Raji (cell line): Measurements from ENCODE around the gene RTP3.

Source experiments
- POLR2A ChIP-seq: IDR thresholded peaks from 2 replicates; pipeline ENCODE4 v1.6.1; 2011; ENCODE audit warnings: low read depth, low read length, control low read depth; ENCODE audit not compliant: insufficient read depth

The RTP3 gene

DNA sequence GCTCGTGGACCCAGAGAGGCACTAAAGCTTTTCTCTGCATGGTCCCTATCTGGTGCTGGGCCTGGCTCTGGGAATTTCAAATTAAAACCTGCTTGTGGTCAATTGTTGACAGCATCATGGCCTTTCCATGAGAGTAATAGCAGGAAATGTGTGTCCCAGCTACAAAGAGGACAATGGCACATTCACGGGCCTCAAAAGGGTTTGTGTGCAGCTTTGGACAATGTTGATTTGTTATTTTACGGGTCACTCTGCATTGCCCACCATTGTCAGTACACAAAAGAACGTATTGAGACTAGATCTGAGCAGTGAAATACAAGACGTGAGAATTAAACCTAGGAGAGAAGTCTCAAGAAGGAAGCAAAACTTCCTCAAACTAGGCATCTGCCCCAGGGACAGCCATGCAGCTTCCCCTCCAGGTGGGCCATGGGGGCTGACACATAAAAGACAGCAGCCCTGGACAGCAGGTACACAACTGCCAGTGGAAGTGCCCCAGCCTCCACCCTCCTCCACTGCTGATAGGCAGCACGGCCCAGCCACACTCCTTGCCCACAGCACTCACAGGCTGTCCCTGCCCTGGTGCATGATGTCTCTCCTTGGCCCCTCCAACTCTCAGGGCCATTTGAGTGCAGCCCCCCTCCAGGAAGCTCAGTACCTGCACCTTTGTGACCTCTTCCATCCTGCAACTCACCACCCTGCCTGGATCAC is 17.1 kb upstream of the RTP3 start:
- no peak for TF ChIP-seq POLR2A

GRCh38 chr3:46481636-46482035 is 16.1 kb upstream of the RTP3 start:
- no peak for TF ChIP-seq POLR2A

DNA sequence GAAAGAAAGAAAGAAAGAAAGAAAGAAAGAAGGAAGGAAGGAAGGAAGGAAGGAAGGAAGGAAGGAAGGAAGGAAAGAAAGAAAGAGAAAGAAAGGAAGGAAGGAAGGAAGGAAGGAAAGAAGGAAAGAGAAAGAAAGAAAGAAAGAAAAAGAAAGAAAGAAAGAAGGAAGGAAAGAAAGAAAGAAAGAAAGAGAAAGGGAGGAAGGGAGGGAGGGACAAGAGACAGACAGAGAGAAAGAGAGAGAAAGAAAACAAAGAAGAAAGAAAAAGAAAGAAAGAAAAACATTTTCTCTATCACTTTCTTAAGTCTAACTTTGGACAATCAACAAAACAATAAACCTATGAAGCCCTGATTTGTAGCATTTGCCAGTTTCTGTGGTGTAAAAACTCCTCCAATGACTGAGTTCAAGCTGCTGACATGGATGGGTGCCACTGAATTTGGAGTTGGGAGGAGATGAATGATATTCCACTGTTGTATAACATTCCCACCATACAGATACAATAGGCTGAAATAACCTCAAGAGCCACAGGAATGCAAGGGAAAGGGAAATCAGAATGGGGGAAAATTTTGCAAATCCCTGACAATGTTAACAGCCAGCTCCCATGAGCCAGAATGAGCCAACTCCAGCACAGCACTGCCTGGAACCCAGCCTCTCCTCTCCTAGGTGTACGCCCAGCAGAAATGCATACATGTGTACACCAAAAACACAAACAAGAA is 15.0 kb upstream of the RTP3 start:
- no peak for TF ChIP-seq POLR2A

DNA sequence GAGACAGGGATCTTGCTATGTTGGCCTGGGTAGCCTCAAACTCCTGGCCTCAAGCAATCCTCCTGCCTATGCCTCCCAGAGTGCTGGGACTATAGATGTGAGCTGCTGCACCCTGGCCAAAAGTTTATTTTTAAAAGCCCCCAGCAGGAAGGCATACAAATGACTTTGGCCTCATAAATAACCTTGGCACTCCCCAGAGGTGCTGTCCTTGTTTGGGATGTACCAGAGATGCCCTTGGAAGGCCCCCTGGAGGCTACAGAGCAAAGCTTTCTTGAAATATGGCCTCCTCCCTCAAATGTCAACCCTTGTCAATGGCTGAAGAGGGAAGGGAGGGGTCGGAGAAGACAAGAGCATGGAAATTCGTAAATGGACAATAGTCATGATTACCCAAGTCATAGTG is 14.0 kb upstream of the RTP3 start:
- TF ChIP-seq POLR2A: no peak

GRCh38 chr3:46484388-46484787 is 13.4 kb upstream of the RTP3 start:
- TF ChIP-seq POLR2A: no peak

GRCh38 chr3:46484911-46485778 is 12.6 kb upstream of the RTP3 start:
- no peak for TF ChIP-seq POLR2A

DNA sequence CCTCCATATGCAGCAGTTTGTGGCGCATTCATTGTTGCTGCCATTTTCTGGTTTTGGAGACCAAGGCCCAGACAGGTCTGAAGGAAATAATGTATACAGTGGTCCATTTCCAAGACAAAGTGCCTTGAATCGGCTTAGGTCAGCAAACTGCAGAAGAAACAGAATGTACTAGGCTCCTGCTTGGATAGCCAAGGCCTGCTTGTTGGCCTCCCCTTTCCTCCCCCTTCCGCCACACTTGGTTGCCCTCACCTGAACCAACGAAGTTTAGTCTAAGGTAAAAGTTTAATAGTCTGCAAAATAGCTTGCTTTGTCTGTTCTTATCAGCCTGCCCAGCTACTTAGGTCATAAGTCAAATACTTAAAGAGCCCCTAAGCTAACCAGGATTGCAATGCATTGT is 12.0 kb upstream of the RTP3 start:
- TF ChIP-seq POLR2A: no peak

DNA sequence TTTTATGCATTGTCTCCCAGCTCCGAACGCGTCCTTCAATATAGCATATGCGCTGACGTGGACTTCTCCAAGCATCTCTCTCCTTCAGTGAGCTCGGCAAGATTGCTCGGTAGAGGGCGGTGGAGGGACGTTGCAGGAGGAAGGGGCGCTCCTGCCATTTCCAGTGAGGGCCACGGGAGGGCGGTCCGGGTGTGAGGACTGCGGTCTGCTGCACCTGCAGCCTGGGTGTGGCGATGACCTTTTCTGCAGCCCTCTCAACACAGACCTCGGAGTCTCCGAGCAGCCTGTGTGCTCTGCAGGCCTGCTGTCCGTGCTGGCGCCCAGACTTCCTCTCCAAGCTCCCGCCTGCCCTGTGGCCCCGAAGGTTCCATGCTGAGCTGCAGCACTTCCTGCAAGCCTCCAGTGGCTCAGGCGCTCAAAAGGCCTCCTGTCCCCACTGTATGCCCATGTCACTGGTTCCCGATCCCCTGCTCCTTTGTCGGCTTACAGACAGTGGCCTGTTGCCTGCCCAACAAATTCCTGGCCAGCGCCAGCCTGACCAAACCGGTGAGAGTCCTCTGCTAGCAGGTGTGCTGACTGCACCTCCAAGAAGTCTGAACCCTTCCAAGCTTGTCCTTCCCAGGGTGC is 8.9 kb upstream of the RTP3 start:
- no peak for TF ChIP-seq POLR2A

- no peak for TF ChIP-seq POLR2A
Observed at GRCh38 chr3:46489381-46489780, 8.4 kb upstream of the RTP3 start.

- no peak for TF ChIP-seq POLR2A
Observed at GRCh38 chr3:46489875-46490274, 7.9 kb upstream of the RTP3 start.

DNA sequence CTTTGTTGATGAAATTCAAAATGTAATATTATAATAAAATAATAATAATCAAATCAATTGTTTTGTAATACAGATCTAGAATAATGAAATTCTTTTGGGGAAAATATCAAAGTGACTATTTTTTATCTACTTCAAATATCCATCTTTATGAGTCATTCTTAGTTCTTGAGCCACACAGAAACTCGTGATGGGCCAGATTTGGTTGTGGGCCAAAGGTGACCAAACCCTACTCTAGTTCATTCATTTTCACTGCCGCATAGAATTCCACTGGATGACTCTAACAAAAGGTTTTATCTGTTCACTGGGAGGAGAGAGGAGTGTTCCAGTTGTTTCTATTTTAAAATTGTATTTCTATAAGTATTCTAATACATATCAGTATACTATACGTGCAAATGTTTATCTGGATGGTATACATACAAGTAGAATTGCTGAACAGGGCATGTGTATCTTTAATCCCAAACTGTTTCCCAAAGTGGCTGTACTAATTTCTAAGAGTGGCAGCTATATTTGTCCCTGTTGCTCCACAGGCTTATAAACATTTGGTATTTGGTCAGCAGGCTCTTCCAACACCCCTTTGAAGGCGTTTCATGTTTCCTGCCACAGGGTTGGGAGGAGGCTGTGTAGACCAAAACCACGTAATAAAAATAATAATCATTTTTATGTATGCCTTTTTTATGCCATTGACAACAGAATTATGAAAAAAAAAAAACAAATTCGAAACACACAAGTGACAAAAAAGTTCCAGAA is 7.3 kb upstream of the RTP3 start:
- TF ChIP-seq POLR2A: no peak

DNA sequence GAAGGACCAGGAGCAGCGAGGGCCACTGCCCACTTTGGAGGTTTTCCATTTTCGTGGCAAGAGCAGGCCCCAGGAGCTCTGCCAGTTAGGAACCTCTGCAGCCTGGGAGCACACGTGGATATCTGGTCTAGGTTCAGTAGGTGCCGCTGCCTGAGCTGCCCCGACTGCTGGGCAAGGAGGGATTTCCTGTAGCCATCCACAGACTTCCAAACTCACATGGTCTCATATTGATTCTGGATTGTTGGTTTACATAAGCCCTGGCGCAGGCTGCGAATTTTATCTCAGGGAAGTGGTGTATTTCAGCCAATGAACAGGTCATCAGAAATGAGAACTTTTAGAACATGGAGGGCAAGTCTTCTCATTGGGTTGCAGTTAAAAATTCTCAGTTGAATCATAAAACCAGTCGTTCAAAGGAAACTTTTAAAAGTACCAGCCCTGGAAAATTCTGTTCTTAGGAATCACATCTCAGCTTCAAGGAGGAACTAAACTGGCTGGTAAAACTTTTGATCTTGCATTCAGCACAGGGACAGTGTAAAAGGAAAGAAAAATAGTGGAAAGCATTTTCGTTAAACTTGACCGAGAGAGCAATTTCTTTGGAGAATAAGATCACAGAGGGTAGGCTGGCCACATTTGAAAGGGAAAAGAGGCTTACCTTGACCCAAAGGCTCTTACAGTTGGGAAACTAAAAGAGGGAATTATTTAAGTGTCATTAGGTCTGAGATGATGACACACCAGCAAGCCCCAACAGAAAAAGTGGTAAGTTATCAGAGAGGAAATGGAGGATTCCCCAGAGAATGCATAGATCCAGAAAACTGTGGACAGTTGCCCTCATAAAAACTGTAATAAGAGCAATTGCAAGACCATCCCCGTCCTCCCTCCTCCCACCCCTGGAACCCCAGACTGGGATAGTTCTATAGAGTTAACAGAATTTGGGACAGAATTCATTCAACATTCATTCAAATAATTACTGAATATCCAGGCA is 6.4 kb upstream of the RTP3 start:
- TF ChIP-seq POLR2A: no peak

GRCh38 chr3:46492890-46493547 is 4.8 kb upstream of the RTP3 start:
- TF ChIP-seq POLR2A: no peak
